K562 (cell line): ENCODE results near the gene ZCCHC9. TPM values are rescaled to one million over a fixed set of nuclear protein-coding genes. Genes with fewer than 3 reads are reported as not detected.

Experiments used
- ATAC-seq: fragments of 200-7000 bp; cut with Tn5 transposase; 3 replicates; pipeline ENCODE4 v1.9.1; 2020; ENCODE audit warnings: moderate library complexity
- BruUV-seq: library from RNA; stranded (reverse); fragments of 400-500 nt; replicated peaks from 2 replicates; lab custom pipeline; 2021; lab: Mats Ljungman, UMichigan
- CTCF ChIA-PET: fragments of 300-600 bp; formaldehyde crosslinking; extraction: SDS; loops from one replicate; lab custom pipeline; 2021; ENCODE audit warnings: low intra/inter-chr PET ratio; lab: Yijun Ruan, JAX
- POLR2A ChIA-PET: fragments of 300-600, 350-650 bp; sonication (Branson Sonifier 250); formaldehyde crosslinking; extraction: SDS; loops from one replicate; lab custom pipeline; 2021; ENCODE audit warnings: antibody characterized with exemption, inconsistent platforms; lab: Yijun Ruan, JAX
- DNase-seq, 4 experiments: peaks; one replicate each; pipeline versions ENCODE4 v3.0.0 to v3.0.0-alpha.2; 2011 to 2018; ENCODE audit warnings: low spot score in 3 of 4, mixed read lengths in 3 of 4; ENCODE audit errors: extremely low read depth in 1 of 4
- FAIRE-seq: peaks from 2 replicates; lab custom pipeline; 2011; peaks lifted over from hg19 to GRCh38; lab: Jason Lieb, UNC
- H2AFZ ChIP-seq: 2 replicates; pipeline ENCODE4 v1.6.0; 2011; ENCODE audit warnings: low read depth, low read length, control low read depth, inconsistent platforms
- H3K27ac ChIP-seq: fragments of 200-600 bp; 3 replicates; pipeline ENCODE4 v1.8.0; 2011; ENCODE audit warnings: low read depth, mild to moderate bottlenecking, control low read depth, inconsistent platforms, low read length, moderate library complexity, mixed read lengths; ENCODE audit errors: extremely low read depth
- H3K27me3 ChIP-seq, 2 experiments: fragments of 300-600 bp in 1 of 2; 2 replicates in 1 of 2; 3 replicates in 1 of 2; pipeline versions ENCODE4 v1.6.0 to v1.8.0; 2011; ENCODE audit warnings: inconsistent platforms in 2 of 2, low read length in 2 of 2, mild to moderate bottlenecking in 1 of 2, mixed read lengths in 1 of 2, moderate library complexity in 1 of 2; ENCODE audit not compliant: control insufficient read depth in 2 of 2, insufficient read depth in 2 of 2
- H3K36me3 ChIP-seq: fragments of 300-600 bp; 3 replicates; pipeline ENCODE4 v1.8.0; 2011; ENCODE audit warnings: mild to moderate bottlenecking, low read length, inconsistent platforms; ENCODE audit not compliant: control insufficient read depth, insufficient read depth
- H3K4me1 ChIP-seq, 2 experiments: fragments of 200-600 bp in 1 of 2; replicated peaks in 1 of 2; 2 replicates in 1 of 2; 3 replicates in 1 of 2; pipeline versions ENCODE4 v1.5.1 to v1.8.0; 2011; ENCODE audit warnings: inconsistent platforms in 2 of 2, low read length in 2 of 2, mild to moderate bottlenecking in 1 of 2, mixed read lengths in 1 of 2, moderate library complexity in 1 of 2; ENCODE audit not compliant: control insufficient read depth in 2 of 2, insufficient read depth in 2 of 2
- H3K4me2 ChIP-seq: 2 replicates; pipeline ENCODE4 v1.6.1; 2011; ENCODE audit warnings: low read length, control low read depth, inconsistent platforms, mixed read lengths; ENCODE audit not compliant: insufficient read depth
- H3K4me3 ChIP-seq: fragments of 200-600 bp; sonication (generic), shearing (Covaris generic); 2 replicates; pipeline ENCODE4 v1.5.1; 2016; ENCODE audit warnings: control low read depth, inconsistent platforms
- H3K79me2 ChIP-seq: fragments of 200-600 bp; 3 replicates; pipeline ENCODE4 v1.8.0; 2011; ENCODE audit warnings: low read length, inconsistent platforms; ENCODE audit not compliant: control insufficient read depth, insufficient read depth
- H3K9ac ChIP-seq, 2 experiments: 2 replicates each; pipeline versions ENCODE4 v1.6.0 to v1.6.1; 2011; ENCODE audit warnings: low read depth in 2 of 2, low read length in 2 of 2, control low read depth in 1 of 2, inconsistent platforms in 1 of 2, mild to moderate bottlenecking in 1 of 2, mixed read lengths in 1 of 2; ENCODE audit not compliant: insufficient read depth in 1 of 2
- H3K9me1 ChIP-seq: one replicate; pipeline ENCODE4 v1.6.0; 2011; ENCODE audit warnings: inconsistent platforms, mild to moderate bottlenecking, low read length, moderate library complexity; ENCODE audit not compliant: control insufficient read depth, insufficient read depth
- H3K9me3 ChIP-seq: replicated peaks from 2 replicates; pipeline ENCODE4 v1.5.1; 2011; ENCODE audit warnings: low read depth, low read length, inconsistent platforms; ENCODE audit not compliant: control insufficient read depth, insufficient read depth
- H4K20me1 ChIP-seq: replicated peaks from 2 replicates; pipeline ENCODE4 v1.6.1; 2011; ENCODE audit warnings: low read length, inconsistent platforms, mixed read lengths; ENCODE audit not compliant: control insufficient read depth, insufficient read depth
- CBX3 ChIP-seq, 2 experiments: IDR thresholded peaks; 1 replicate in 1 of 2; 2 replicates in 1 of 2; pipeline ENCODE4 v1.6.1; 2012; ENCODE audit warnings: inconsistent platforms in 2 of 2, low read length in 2 of 2, borderline replicate concordance in 1 of 2, control low read depth in 1 of 2
- CEBPG ChIP-seq, 3 experiments: fragments of 200-800 bp in 1 of 3; sonication (Bioruptor generic) in 1 of 3; sonication (generic) in 1 of 3; formaldehyde crosslinking in 1 of 3; IDR thresholded peaks in 2 of 3; conservative IDR thresholded peaks in 1 of 3; 2 replicates each; pipeline versions ENCODE4 v1.6.1 to v1.8.0; 2016 to 2022; ENCODE audit warnings: missing compliant biosample characterization in 2 of 3, missing genetic modification characterization in 2 of 3, mild to moderate bottlenecking in 1 of 3, missing genetic modification reagents in 1 of 3
- FOSL1 ChIP-seq: fragments of 200-800 bp; sonication (Bioruptor generic); conservative IDR thresholded peaks from 2 replicates; pipeline ENCODE4 v1.6.1; 2016; ENCODE audit warnings: missing genetic modification characterization, missing compliant biosample characterization
- FOXJ3 ChIP-seq: sonication (generic); formaldehyde crosslinking; IDR thresholded peaks from 2 replicates; pipeline ENCODE4 v1.4.0; 2020; ENCODE audit warnings: mild to moderate bottlenecking, missing genetic modification reagents
- GATAD2B ChIP-seq: fragments of 450-650 bp; IDR thresholded peaks from 2 replicates; pipeline ENCODE4 v1.6.1; 2017; ENCODE audit warnings: mild to moderate bottlenecking, borderline replicate concordance
- KDM5B ChIP-seq: fragments of 200-600 bp; sonication (generic); IDR thresholded peaks from 2 replicates; pipeline ENCODE4 v1.6.1; 2012; ENCODE audit warnings: low read depth, mild to moderate bottlenecking, moderate library complexity, low read length, control low read depth, inconsistent platforms; ENCODE audit not compliant: insufficient replicate concordance
- NFYB ChIP-seq: IDR thresholded peaks from 2 replicates; pipeline ENCODE4 v1.6.1; 2011; ENCODE audit warnings: mild to moderate bottlenecking, moderate library complexity; ENCODE audit not compliant: insufficient read length; ENCODE audit errors: extremely low read depth
- ZNF3 ChIP-seq: fragments of 250-450 bp; sonication (Bioruptor Pico); IDR thresholded peaks from 2 replicates; pipeline ENCODE4 v1.5.0; 2021; ENCODE audit warnings: mild to moderate bottlenecking, moderate library complexity
- ZNF589 ChIP-seq: fragments of 200-800 bp; sonication (Bioruptor generic); IDR thresholded peaks from 2 replicates; pipeline ENCODE4 v1.6.1; 2016; ENCODE audit warnings: low read depth, missing genetic modification characterization, missing compliant biosample characterization
- WGBS: fragments of 100-300 bp; shearing (Covaris generic); methylation state at CpG from one replicate; pipeline ENCODE4 v1.1.6; 2016; ENCODE audit warnings: low coverage, mixed read lengths; ENCODE audit not compliant: insufficient coverage; ENCODE audit errors: missing lambda C conversion rate; 5-methylcytosine and 5-hydroxymethylcytosine counted together
- in situ Hi-C: fragments of 300-500 bp; cut with MboI; formaldehyde crosslinking; loops from 4 replicates; pipeline ENCODE4 v1.15.0; 2018; ENCODE audit warnings: inconsistent platforms, mixed read lengths
- intact Hi-C: fragments of 100-400 bp; cut with micrococcal nuclease; formaldehyde crosslinking; loops from 2 replicates; pipeline ENCODE4 v1.14.2; 2022
- polyA plus RNA-seq, 8 experiments: library from polyadenylated mRNA; depleted of rRNA in 4 of 8; stranded (reverse) in 5 of 8; unstranded in 3 of 8; fragments of >200 nt; fragmentation: Nextera tagmentation in 2 of 8; fragmentation: Illumina TruSeq in 1 of 8; extraction: Ambion mirVana in 2 of 8; extraction: Trizol in 1 of 8; gene quantifications; 2 replicates each; pipeline versions ENCODE4 v1.2.1 to v1.2.3, GENCODE V29; 2011 to 2014; ENCODE audit warnings: inconsistent platforms in 1 of 8, missing spikeins in 1 of 8
- total RNA-seq, 7 experiments: library from RNA; depleted of rRNA in 6 of 7; stranded (reverse); fragments of >200 nt in 6 of 7; fragmentation: Illumina TruSeq in 2 of 7; extraction: Trizol in 2 of 7; gene quantifications; 2 replicates each; pipeline versions ENCODE4 v1.2.1 to v1.2.3, GENCODE V29; 2011 to 2021; ENCODE audit warnings: low replicate concordance in 1 of 7
- TF ChIP-seq, protein P1 (sequence below): fragments of 450-650 bp; formaldehyde crosslinking; IDR thresholded peaks from 2 replicates; pipeline ENCODE4 v1.4.0; 2020; ENCODE audit warnings: mild to moderate bottlenecking, moderate library complexity
- TF ChIP-seq, protein P2 (sequence below), 2 experiments: fragments of 450-650 bp in 1 of 2; sonication (generic) in 1 of 2; formaldehyde crosslinking in 1 of 2; IDR thresholded peaks in 1 of 2; conservative IDR thresholded peaks in 1 of 2; 2 replicates each; pipeline versions ENCODE4 v1.6.1 to v1.8.1; 2016 to 2023; ENCODE audit warnings: mild to moderate bottlenecking in 2 of 2, moderate library complexity in 2 of 2, inconsistent platforms in 1 of 2, missing genetic modification reagents in 1 of 2
- TF ChIP-seq, protein P3 (sequence below): fragments of 450-650 bp; formaldehyde crosslinking; IDR thresholded peaks from 2 replicates; pipeline ENCODE4 v1.4.0; 2020; ENCODE audit warnings: mild to moderate bottlenecking, moderate library complexity

The ZCCHC9 gene
- total and polyA plus RNA-seq, 9 of the 15 experiments (the other 6 are each of a cell fraction or from before 2014, with no cell fraction given): 40.3 to 95.3 (median 59.9) TPM

DNA sequence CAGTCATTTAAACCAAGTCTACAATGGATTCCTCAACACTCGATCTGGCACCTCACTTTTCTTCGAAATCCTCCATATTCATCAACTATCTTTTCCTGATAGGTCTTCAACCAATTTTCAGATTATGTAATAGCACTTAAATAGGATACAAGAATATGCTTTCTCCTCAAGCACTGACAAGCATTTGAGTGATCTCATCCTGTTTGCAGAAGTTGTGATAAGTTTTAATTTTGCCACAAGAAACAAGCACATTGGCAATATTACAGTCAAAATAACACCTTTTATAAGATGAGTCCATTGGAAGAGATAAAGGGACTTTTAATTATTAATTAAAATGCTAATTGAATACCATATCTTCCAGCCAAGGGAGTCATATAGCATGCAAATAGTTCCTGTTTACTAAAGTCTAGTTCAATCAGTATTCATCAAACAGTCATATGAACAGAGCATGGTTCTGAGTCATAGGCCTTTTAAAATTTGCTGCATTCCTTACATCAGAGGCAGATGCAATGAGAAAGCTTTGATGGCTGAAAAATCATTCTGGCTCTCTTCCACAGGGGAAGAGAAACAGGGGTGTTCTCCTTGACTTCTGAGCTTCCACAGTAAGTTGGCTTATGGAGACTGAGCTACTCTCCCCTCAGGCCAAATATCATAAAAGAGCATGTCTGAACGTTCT lies 32.7 kb upstream of the ZCCHC9 start:
- no peak for ATAC-seq
- H3K9ac ChIP-seq: no peak overlapping the region
- H3K4me2 ChIP-seq: no peak overlapping the region
- ChIA-PET POLR2A (no interaction called here), CTCF (no interaction called here)
- DNase-seq: no peak
- no peak for FAIRE-seq
- TF ChIP-seq NFYB (no peak), FOSL1 (tag) (peak; percentile 74), KDM5B (no peak), ZNF3 (CRISPR knock-in tag) (no peak), FOXJ3 (CRISPR knock-in tag) (no peak), CEBPG (CRISPR knock-in tag; IDR thresholded peaks at IDR 0.05) (no peak), CEBPG (tag; conservative IDR thresholded peaks at IDR 0.05 in 1 of 2, IDR thresholded peaks at IDR 0.05 in 1 of 2) (peak in 1 of 2 experiments; percentile 49; a peak in 2 of 4 replicates), ZNF589 (CRISPR knock-in tag) (no peak), CBX3 (IDR thresholded peaks at IDR 0.05; ENCODE audit: borderline replicate concordance in 1 of 2, low read length in 2 of 2) (no peak), GATAD2B (no peak)
- TF ChIP-seq, protein P1, sequence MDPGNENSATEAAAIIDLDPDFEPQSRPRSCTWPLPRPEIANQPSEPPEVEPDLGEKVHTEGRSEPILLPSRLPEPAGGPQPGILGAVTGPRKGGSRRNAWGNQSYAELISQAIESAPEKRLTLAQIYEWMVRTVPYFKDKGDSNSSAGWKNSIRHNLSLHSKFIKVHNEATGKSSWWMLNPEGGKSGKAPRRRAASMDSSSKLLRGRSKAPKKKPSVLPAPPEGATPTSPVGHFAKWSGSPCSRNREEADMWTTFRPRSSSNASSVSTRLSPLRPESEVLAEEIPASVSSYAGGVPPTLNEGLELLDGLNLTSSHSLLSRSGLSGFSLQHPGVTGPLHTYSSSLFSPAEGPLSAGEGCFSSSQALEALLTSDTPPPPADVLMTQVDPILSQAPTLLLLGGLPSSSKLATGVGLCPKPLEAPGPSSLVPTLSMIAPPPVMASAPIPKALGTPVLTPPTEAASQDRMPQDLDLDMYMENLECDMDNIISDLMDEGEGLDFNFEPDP: no peak
- TF ChIP-seq, protein P2, sequence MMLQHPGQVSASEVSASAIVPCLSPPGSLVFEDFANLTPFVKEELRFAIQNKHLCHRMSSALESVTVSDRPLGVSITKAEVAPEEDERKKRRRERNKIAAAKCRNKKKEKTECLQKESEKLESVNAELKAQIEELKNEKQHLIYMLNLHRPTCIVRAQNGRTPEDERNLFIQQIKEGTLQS (IDR thresholded peaks at IDR 0.05): peak; percentile 59
- TF ChIP-seq, protein P2 (CRISPR knock-in tag; conservative IDR thresholded peaks at IDR 0.05): no peak
- TF ChIP-seq, protein P3, sequence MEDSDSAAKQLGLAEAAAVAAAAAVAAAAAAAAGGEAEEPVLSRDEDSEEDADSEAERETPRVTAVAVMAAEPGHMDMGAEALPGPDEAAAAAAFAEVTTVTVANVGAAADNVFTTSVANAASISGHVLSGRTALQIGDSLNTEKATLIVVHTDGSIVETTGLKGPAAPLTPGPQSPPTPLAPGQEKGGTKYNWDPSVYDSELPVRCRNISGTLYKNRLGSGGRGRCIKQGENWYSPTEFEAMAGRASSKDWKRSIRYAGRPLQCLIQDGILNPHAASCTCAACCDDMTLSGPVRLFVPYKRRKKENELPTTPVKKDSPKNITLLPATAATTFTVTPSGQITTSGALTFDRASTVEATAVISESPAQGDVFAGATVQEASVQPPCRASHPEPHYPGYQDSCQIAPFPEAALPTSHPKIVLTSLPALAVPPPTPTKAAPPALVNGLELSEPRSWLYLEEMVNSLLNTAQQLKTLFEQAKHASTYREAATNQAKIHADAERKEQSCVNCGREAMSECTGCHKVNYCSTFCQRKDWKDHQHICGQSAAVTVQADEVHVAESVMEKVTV (CRISPR knock-in tag): no peak
- H4K20me1 ChIP-seq: no peaks in the 10 kb centered on the region
- H3K9me1 ChIP-seq: no peaks in the 10 kb centered on the region
- H2AFZ ChIP-seq: no peak overlapping the region
- WGBS: 22% methylated on average over 3 of the region's 3 CpGs
- no peaks in the 10 kb centered on the region for H3K27me3 ChIP-seq
- no peaks in the 10 kb centered on the region for H3K9me3 ChIP-seq
- H3K4me3 ChIP-seq: no peak overlapping the region
- in situ Hi-C loops (no loop called here), intact Hi-C loops (no loop called here)
- no peaks in the 10 kb centered on the region for H3K79me2 ChIP-seq
- no peak overlapping the region for H3K27ac ChIP-seq
- no peaks in the 10 kb centered on the region for H3K4me1 ChIP-seq
- BruUV-seq: no TSS peak
- no peaks in the 10 kb centered on the region for H3K36me3 ChIP-seq
